ENCODE measurements around the gene ARVCF. TPM values are rescaled to one million over a fixed set of nuclear protein-coding genes. Genes with fewer than 3 reads are reported as not detected.

Gene ARVCF
- total and polyA plus RNA-seq, 9 of the 15 experiments (the other 6 are each of a cell fraction or from before 2014, with no cell fraction given): 0.03 to 97.4 (median 15.6) TPM

- TF ChIP-seq, protein P1, sequence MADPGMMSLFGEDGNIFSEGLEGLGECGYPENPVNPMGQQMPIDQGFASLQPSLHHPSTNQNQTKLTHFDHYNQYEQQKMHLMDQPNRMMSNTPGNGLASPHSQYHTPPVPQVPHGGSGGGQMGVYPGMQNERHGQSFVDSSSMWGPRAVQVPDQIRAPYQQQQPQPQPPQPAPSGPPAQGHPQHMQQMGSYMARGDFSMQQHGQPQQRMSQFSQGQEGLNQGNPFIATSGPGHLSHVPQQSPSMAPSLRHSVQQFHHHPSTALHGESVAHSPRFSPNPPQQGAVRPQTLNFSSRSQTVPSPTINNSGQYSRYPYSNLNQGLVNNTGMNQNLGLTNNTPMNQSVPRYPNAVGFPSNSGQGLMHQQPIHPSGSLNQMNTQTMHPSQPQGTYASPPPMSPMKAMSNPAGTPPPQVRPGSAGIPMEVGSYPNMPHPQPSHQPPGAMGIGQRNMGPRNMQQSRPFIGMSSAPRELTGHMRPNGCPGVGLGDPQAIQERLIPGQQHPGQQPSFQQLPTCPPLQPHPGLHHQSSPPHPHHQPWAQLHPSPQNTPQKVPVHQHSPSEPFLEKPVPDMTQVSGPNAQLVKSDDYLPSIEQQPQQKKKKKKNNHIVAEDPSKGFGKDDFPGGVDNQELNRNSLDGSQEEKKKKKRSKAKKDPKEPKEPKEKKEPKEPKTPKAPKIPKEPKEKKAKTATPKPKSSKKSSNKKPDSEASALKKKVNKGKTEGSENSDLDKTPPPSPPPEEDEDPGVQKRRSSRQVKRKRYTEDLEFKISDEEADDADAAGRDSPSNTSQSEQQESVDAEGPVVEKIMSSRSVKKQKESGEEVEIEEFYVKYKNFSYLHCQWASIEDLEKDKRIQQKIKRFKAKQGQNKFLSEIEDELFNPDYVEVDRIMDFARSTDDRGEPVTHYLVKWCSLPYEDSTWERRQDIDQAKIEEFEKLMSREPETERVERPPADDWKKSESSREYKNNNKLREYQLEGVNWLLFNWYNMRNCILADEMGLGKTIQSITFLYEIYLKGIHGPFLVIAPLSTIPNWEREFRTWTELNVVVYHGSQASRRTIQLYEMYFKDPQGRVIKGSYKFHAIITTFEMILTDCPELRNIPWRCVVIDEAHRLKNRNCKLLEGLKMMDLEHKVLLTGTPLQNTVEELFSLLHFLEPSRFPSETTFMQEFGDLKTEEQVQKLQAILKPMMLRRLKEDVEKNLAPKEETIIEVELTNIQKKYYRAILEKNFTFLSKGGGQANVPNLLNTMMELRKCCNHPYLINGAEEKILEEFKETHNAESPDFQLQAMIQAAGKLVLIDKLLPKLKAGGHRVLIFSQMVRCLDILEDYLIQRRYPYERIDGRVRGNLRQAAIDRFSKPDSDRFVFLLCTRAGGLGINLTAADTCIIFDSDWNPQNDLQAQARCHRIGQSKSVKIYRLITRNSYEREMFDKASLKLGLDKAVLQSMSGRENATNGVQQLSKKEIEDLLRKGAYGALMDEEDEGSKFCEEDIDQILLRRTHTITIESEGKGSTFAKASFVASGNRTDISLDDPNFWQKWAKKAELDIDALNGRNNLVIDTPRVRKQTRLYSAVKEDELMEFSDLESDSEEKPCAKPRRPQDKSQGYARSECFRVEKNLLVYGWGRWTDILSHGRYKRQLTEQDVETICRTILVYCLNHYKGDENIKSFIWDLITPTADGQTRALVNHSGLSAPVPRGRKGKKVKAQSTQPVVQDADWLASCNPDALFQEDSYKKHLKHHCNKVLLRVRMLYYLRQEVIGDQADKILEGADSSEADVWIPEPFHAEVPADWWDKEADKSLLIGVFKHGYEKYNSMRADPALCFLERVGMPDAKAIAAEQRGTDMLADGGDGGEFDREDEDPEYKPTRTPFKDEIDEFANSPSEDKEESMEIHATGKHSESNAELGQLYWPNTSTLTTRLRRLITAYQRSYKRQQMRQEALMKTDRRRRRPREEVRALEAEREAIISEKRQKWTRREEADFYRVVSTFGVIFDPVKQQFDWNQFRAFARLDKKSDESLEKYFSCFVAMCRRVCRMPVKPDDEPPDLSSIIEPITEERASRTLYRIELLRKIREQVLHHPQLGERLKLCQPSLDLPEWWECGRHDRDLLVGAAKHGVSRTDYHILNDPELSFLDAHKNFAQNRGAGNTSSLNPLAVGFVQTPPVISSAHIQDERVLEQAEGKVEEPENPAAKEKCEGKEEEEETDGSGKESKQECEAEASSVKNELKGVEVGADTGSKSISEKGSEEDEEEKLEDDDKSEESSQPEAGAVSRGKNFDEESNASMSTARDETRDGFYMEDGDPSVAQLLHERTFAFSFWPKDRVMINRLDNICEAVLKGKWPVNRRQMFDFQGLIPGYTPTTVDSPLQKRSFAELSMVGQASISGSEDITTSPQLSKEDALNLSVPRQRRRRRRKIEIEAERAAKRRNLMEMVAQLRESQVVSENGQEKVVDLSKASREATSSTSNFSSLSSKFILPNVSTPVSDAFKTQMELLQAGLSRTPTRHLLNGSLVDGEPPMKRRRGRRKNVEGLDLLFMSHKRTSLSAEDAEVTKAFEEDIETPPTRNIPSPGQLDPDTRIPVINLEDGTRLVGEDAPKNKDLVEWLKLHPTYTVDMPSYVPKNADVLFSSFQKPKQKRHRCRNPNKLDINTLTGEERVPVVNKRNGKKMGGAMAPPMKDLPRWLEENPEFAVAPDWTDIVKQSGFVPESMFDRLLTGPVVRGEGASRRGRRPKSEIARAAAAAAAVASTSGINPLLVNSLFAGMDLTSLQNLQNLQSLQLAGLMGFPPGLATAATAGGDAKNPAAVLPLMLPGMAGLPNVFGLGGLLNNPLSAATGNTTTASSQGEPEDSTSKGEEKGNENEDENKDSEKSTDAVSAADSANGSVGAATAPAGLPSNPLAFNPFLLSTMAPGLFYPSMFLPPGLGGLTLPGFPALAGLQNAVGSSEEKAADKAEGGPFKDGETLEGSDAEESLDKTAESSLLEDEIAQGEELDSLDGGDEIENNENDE (IDR thresholded peaks at IDR 0.05; ENCODE audit: low read depth, low read length): no peak
- TF ChIP-seq U2AF2 (optimal IDR thresholded peaks at IDR 0.05; ENCODE audit: low read depth, low read length): no peak
- no peak for TF ChIP-seq GTF2A2 (tag; IDR thresholded peaks at IDR 0.05)
- TF ChIP-seq ELF2 (CRISPR knock-in tag; IDR thresholded peaks at IDR 0.05): peak; percentile 26; the same call in 1 of the 2 replicates
- TF ChIP-seq WHSC1 (IDR thresholded peaks at IDR 0.05; ENCODE audit: low read length): peak; percentile 47
Observed at GRCh38 chr22:20053407-20054033, 36.9 kb upstream of the ARVCF start (continued).

Measured in K562 (cell line).